HEK293 (cell line): ENCODE measurements around the gene PPCDC.

Experiments used
- CTCF ChIA-PET: fragments of 350-600 bp; formaldehyde crosslinking; extraction: SDS; loops from one replicate; lab custom pipeline; 2021; ENCODE audit warnings: antibody characterized with exemption; lab: Yijun Ruan, JAX
- POLR2A ChIA-PET: fragments of 300-600 bp; formaldehyde crosslinking; extraction: SDS; loops from one replicate; lab custom pipeline; 2020; ENCODE audit warnings: antibody characterized with exemption, inconsistent platforms; lab: Yijun Ruan, JAX
- H3K27ac ChIP-seq: fragments of 200-500 bp; sonication (Bioruptor generic); 2 replicates; pipeline ENCODE4 v1.5.1; 2014; ENCODE audit warnings: low read depth, low read length, control low read depth, inconsistent platforms; ENCODE audit errors: extremely low read depth
- H3K36me3 ChIP-seq, 2 experiments: fragments of 200-500 bp in 1 of 2; sonication (Bioruptor generic) in 1 of 2; 1 replicate in 1 of 2; 2 replicates in 1 of 2; pipeline ENCODE4 v1.5.1; 2014 to 2017; ENCODE audit warnings: inconsistent platforms in 2 of 2, low read length in 2 of 2; ENCODE audit not compliant: control insufficient read depth in 2 of 2, insufficient read depth in 1 of 2
- H3K4me1 ChIP-seq: fragments of 200-500 bp; sonication (Bioruptor generic); 2 replicates; pipeline ENCODE4 v1.5.1; 2014; ENCODE audit warnings: mild to moderate bottlenecking, low read length, inconsistent platforms; ENCODE audit not compliant: control insufficient read depth, insufficient read depth
- H3K4me3 ChIP-seq: 2 replicates; pipeline ENCODE4 v1.5.1; 2011; ENCODE audit warnings: low read depth, mild to moderate bottlenecking, control low read depth, low read length, moderate library complexity
- H3K9me3 ChIP-seq: fragments of 200-500 bp; sonication (Bioruptor generic); 2 replicates; pipeline ENCODE4 v1.5.1; 2014; ENCODE audit warnings: low read depth, low read length, inconsistent platforms; ENCODE audit not compliant: control insufficient read depth, insufficient read depth
- BCL11A ChIP-seq: fragments of 450-650 bp; formaldehyde crosslinking; IDR thresholded peaks from 2 replicates; pipeline ENCODE4 v1.5.1; 2016; ENCODE audit warnings: low read depth, missing biosample characterization, missing genetic modification characterization
- GFI1B ChIP-seq: fragments of 450-650 bp; formaldehyde crosslinking; IDR thresholded peaks from 2 replicates; pipeline ENCODE4 v1.5.1; 2016; ENCODE audit warnings: missing biosample characterization, missing genetic modification characterization
- PBX3 ChIP-seq: sonication (generic); formaldehyde crosslinking; IDR thresholded peaks from 2 replicates; pipeline ENCODE4 v1.8.1; 2022; ENCODE audit warnings: mild to moderate bottlenecking, moderate library complexity, missing genetic modification reagents
- ZBTB44 ChIP-seq: fragments of 450-650 bp; IDR thresholded peaks from 2 replicates; pipeline ENCODE4 v1.5.1; 2018; ENCODE audit warnings: missing biosample characterization, mild to moderate bottlenecking, missing genetic modification characterization
- ZNF169 ChIP-seq: fragments of 450-650 bp; formaldehyde crosslinking; IDR thresholded peaks from 2 replicates; pipeline ENCODE4 v1.5.1; 2016; ENCODE audit warnings: missing biosample characterization, missing genetic modification characterization
- ZNF221 ChIP-seq: fragments of 450-650 bp; formaldehyde crosslinking; IDR thresholded peaks from 2 replicates; pipeline ENCODE4 v1.5.1; 2017; ENCODE audit warnings: missing biosample characterization, missing genetic modification characterization, borderline replicate concordance
- ZNF555 ChIP-seq: fragments of 450-650 bp; formaldehyde crosslinking; conservative IDR thresholded peaks from 2 replicates; pipeline ENCODE4 v1.5.1; 2017; ENCODE audit warnings: missing biosample characterization, mild to moderate bottlenecking, missing genetic modification characterization, inconsistent platforms
- ZNF624 ChIP-seq: fragments of 450-650 bp; formaldehyde crosslinking; IDR thresholded peaks from 2 replicates; pipeline ENCODE4 v1.5.1; 2017; ENCODE audit warnings: missing biosample characterization, missing genetic modification characterization
- ZSCAN30 ChIP-seq: fragments of 450-650 bp; IDR thresholded peaks from 2 replicates; pipeline ENCODE4 v1.5.1; 2018; ENCODE audit warnings: missing biosample characterization, mild to moderate bottlenecking, missing genetic modification characterization, moderate library complexity
- TF ChIP-seq, protein P1 (sequence below): fragments of 450-650 bp; formaldehyde crosslinking; IDR thresholded peaks from 2 replicates; pipeline ENCODE4 v1.5.1; 2017; ENCODE audit warnings: missing biosample characterization, missing genetic modification characterization
- TF ChIP-seq, protein P2 (sequence below): fragments of 450-650 bp; formaldehyde crosslinking; IDR thresholded peaks from 2 replicates; pipeline ENCODE4 v1.5.1; 2016; ENCODE audit warnings: missing biosample characterization, missing genetic modification characterization
- TF ChIP-seq, protein P3 (sequence below): fragments of 450-650 bp; formaldehyde crosslinking; IDR thresholded peaks from 2 replicates; pipeline ENCODE4 v1.5.1; 2016; ENCODE audit warnings: missing biosample characterization, missing genetic modification characterization
- TF ChIP-seq, protein P4 (sequence below): fragments of 450-650 bp; formaldehyde crosslinking; IDR thresholded peaks from 2 replicates; pipeline ENCODE4 v1.5.1; 2016; ENCODE audit warnings: missing biosample characterization, missing genetic modification characterization, low read depth

PPCDC gene

GRCh38 chr15:75049392-75049791 is 26.0 kb downstream of the PPCDC start:
- no peaks in the 10 kb centered on the region for H3K9me3 ChIP-seq
- no peak overlapping the region for H3K4me3 ChIP-seq
- H3K4me1 ChIP-seq = peaks cover 11% of the 10 kb centered on the region; the same call in 1 of the 2 replicates
- no peak overlapping the region for H3K27ac ChIP-seq
- TF ChIP-seq ZNF624 (tag by site-specific recombination) (no peak), ZBTB44 (tag by site-specific recombination) (0 out of 2 replicates have a peak, but pooled peaks have one; percentile 27), GFI1B (tag by site-specific recombination) (no peak), PBX3 (CRISPR knock-in tag) (no peak)
- POLR2A ChIA-PET = no interaction called here
- CTCF ChIA-PET = interaction anchor here (2.5 kb wide), 1 partner anchor 20 kb away, joined by 8 read pairs; no protein-coding TSS in a partner anchor
- H3K36me3 ChIP-seq = peaks cover 0 to 32% of the 10 kb centered on the region in 2 experiments; a peak in 2 of 3 replicates

DNA sequence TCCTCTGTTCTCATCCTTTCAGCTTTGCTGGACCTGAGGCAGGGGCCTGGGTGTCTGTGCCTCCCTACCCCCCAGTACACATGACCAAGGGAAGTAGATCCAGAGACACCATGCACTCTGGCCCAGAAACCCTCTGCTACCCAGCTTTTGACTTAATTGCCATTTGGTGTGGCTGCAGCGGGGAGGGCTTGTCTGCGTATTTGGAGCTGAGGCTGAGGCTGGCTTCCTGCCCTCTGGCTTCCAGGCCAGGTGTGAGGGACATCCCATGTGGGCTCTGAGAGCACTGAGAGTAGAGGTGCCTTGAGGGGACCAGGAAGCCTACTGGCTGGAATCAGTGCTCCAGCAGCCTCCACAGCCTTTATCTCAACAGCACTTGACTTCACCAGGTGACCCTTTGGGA is 26.9 kb downstream of the PPCDC start:
- H3K27ac ChIP-seq = no peak overlapping the region
- peaks cover 0 to 24% of the 10 kb centered on the region in 2 experiments; a peak in 2 of 3 replicates for H3K36me3 ChIP-seq
- H3K4me3 ChIP-seq = no peak overlapping the region
- TF ChIP-seq, protein P1, sequence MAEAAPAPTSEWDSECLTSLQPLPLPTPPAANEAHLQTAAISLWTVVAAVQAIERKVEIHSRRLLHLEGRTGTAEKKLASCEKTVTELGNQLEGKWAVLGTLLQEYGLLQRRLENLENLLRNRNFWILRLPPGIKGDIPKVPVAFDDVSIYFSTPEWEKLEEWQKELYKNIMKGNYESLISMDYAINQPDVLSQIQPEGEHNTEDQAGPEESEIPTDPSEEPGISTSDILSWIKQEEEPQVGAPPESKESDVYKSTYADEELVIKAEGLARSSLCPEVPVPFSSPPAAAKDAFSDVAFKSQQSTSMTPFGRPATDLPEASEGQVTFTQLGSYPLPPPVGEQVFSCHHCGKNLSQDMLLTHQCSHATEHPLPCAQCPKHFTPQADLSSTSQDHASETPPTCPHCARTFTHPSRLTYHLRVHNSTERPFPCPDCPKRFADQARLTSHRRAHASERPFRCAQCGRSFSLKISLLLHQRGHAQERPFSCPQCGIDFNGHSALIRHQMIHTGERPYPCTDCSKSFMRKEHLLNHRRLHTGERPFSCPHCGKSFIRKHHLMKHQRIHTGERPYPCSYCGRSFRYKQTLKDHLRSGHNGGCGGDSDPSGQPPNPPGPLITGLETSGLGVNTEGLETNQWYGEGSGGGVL = no peak
- TF ChIP-seq ZNF169 (tag by site-specific recombination) (no peak), ZNF555 (tag by site-specific recombination) (no peak), BCL11A (tag by site-specific recombination) (no peak), ZSCAN30 (no peak), ZNF221 (tag by site-specific recombination) (no peak)
- TF ChIP-seq, protein P2, sequence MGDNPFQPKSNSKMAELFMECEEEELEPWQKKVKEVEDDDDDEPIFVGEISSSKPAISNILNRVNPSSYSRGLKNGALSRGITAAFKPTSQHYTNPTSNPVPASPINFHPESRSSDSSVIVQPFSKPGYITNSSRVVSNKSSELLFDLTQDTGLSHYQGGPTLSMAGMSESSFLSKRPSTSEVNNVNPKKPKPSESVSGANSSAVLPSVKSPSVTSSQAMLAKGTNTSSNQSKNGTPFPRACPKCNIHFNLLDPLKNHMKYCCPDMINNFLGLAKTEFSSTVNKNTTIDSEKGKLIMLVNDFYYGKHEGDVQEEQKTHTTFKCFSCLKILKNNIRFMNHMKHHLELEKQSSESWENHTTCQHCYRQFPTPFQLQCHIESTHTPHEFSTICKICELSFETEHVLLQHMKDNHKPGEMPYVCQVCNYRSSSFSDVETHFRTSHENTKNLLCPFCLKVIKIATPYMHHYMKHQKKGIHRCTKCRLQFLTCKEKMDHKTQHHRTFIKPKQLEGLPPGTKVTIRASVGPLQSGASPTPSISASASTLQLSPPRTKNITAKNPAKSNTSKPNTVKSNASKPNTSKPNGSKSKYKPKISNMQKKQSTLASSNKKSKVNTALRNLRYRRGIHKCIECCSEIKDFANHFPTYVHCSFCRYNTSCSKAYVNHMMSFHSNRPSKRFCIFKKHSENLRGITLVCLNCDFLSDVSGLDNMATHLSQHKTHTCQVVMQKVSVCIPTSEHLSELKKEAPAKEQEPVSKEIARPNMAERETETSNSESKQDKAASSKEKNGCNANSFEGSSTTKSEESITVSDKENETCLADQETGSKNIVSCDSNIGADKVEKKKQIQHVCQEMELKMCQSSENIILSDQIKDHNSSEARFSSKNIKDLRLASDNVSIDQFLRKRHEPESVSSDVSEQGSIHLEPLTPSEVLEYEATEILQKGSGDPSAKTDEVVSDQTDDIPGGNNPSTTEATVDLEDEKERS (tag by site-specific recombination) = no peak
- TF ChIP-seq, protein P3, sequence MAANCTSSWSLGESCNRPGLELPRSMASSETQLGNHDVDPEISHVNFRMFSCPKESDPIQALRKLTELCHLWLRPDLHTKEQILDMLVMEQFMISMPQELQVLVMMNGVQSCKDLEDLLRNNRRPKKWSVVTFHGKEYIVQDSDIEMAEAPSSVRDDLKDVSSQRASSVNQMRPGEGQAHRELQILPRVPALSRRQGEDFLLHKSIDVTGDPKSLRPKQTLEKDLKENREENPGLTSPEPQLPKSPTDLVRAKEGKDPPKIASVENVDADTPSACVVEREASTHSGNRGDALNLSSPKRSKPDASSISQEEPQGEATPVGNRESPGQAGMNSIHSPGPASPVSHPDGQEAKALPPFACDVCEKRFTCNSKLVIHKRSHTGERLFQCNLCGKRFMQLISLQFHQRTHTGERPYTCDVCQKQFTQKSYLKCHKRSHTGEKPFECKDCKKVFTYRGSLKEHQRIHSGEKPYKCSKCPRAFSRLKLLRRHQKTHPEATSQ (tag by site-specific recombination) = no peak
- TF ChIP-seq, protein P4, sequence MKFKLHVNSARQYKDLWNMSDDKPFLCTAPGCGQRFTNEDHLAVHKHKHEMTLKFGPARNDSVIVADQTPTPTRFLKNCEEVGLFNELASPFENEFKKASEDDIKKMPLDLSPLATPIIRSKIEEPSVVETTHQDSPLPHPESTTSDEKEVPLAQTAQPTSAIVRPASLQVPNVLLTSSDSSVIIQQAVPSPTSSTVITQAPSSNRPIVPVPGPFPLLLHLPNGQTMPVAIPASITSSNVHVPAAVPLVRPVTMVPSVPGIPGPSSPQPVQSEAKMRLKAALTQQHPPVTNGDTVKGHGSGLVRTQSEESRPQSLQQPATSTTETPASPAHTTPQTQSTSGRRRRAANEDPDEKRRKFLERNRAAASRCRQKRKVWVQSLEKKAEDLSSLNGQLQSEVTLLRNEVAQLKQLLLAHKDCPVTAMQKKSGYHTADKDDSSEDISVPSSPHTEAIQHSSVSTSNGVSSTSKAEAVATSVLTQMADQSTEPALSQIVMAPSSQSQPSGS (tag by site-specific recombination) = no peak
- ChIA-PET POLR2A (interaction anchor here (1.6 kb wide), 1 partner anchor 151 kb away, joined by 4 read pairs; the partner anchor contains the start of gene C15orf39), CTCF (interaction anchor here (0.7 to 2.5 kb wide), 3 partner anchors 21 to 635 kb away, joined by 4 to 8 read pairs (median 5); no protein-coding TSS in a partner anchor)
- peaks cover 14% of the 10 kb centered on the region; the same call in 1 of the 2 replicates for H3K4me1 ChIP-seq
- no peaks in the 10 kb centered on the region for H3K9me3 ChIP-seq
